Panc1 (cell line): ENCODE measurements around the gene CREBBP. TPM values are rescaled to one million over a fixed set of nuclear protein-coding genes. Genes with fewer than 3 reads are reported as not detected.

ENCODE experiments used
- ATAC-seq: fragments of 200-7000 bp; cut with Tn5 transposase; 2 replicates; pipeline ENCODE4 v1.9.1; 2020; ENCODE audit warnings: mild to moderate bottlenecking, moderate library complexity
- BruUV-seq: library from RNA; stranded (reverse); fragments of 400-500 nt; replicated peaks from 2 replicates; lab custom pipeline; 2021; lab: Mats Ljungman, UMichigan
- CTCF ChIA-PET: fragments of 300-600 bp; sonication (Branson Sonifier 250); formaldehyde crosslinking; loops from one replicate; lab custom pipeline; 2022; ENCODE audit warnings: antibody characterized with exemption; lab: Charles Lee
- POLR2A ChIA-PET: fragments of 300-600 bp; sonication (Branson Sonifier 250); formaldehyde crosslinking; loops from one replicate; lab custom pipeline; 2022; ENCODE audit warnings: antibody characterized with exemption; lab: Charles Lee
- DNase-seq: peaks from one replicate; pipeline ENCODE4 v3.0.0-alpha.2; 2010; ENCODE audit warnings: low read depth, low spot score
- H3K27ac ChIP-seq: 2 replicates; pipeline ENCODE4 v1.5.1; 2011; ENCODE audit warnings: mild to moderate bottlenecking, low read length, inconsistent platforms
- H3K27me3 ChIP-seq: fragments of 200-500 bp; sonication (Bioruptor generic); 2 replicates; pipeline ENCODE4 v1.6.0; 2014; ENCODE audit warnings: low read length, inconsistent platforms; ENCODE audit not compliant: control insufficient read depth, insufficient read depth
- H3K36me3 ChIP-seq: fragments of 200-500 bp; sonication (Bioruptor generic); 2 replicates; pipeline ENCODE4 v1.5.1; 2014; ENCODE audit warnings: inconsistent platforms, mild to moderate bottlenecking, low read length, moderate library complexity; ENCODE audit not compliant: control insufficient read depth, insufficient read depth
- H3K4me1 ChIP-seq: 2 replicates; pipeline ENCODE4 v1.5.1; 2011; ENCODE audit warnings: inconsistent platforms, mild to moderate bottlenecking, low read length, moderate library complexity; ENCODE audit not compliant: control insufficient read depth, insufficient read depth
- H3K4me3 ChIP-seq, 2 experiments: 2 replicates each; pipeline ENCODE4 v1.5.1; 2011 to 2012; ENCODE audit warnings: low read depth in 2 of 2, low read length in 2 of 2, mild to moderate bottlenecking in 2 of 2, inconsistent platforms in 1 of 2, moderate library complexity in 1 of 2
- H3K9me3 ChIP-seq: fragments of 200-500 bp; sonication (Bioruptor generic); 2 replicates; pipeline ENCODE4 v1.5.1; 2014; ENCODE audit warnings: low read depth, mild to moderate bottlenecking, inconsistent platforms, low read length, moderate library complexity; ENCODE audit not compliant: control insufficient read depth, insufficient read depth
- POLR2AphosphoS5 ChIP-seq: IDR thresholded peaks from 2 replicates; pipeline ENCODE4 v1.6.1; 2012; ENCODE audit warnings: mild to moderate bottlenecking, low read depth, low read length, moderate library complexity
- SIN3A ChIP-seq: IDR thresholded peaks from 2 replicates; pipeline ENCODE4 v1.6.1; 2012; ENCODE audit warnings: low read depth, mild to moderate bottlenecking, low read length, moderate library complexity, borderline replicate concordance; ENCODE audit not compliant: insufficient read depth
- TCF7L2 ChIP-seq: IDR thresholded peaks from 2 replicates; pipeline ENCODE4 v1.6.1; 2011; ENCODE audit warnings: mild to moderate bottlenecking, low read depth, low read length, inconsistent platforms
- in situ Hi-C: cut with HindIII; loops from 2 replicates; pipeline ENCODE4 v1.10.0; 2016; ENCODE audit warnings: low sequenced_read_pairs, low pct_unique_long_range_greater_than_20kb
- intact Hi-C: fragments of 100-400 bp; cut with micrococcal nuclease; formaldehyde crosslinking; loops from one replicate; pipeline ENCODE4 v1.10.0; 2022; ENCODE audit not compliant: unreplicated experiment
- total RNA-seq: library from RNA; stranded (reverse); gene quantifications from one replicate; pipeline ENCODE4 v1.2.1, GENCODE V29; 2021; ENCODE audit not compliant: unreplicated experiment
- TF ChIP-seq, protein P1 (sequence below), 2 experiments: IDR thresholded peaks; 2 replicates each; pipeline ENCODE4 v1.6.1; 2011 to 2012; ENCODE audit warnings: low read depth in 2 of 2, control low read depth in 1 of 2, low read length in 1 of 2, mild to moderate bottlenecking in 1 of 2, moderate library complexity in 1 of 2; ENCODE audit not compliant: insufficient read depth in 1 of 2
- TF ChIP-seq, protein P2 (sequence below): fragments of 450-650 bp; IDR thresholded peaks from 2 replicates; pipeline ENCODE4 v1.5.1; 2017; ENCODE audit warnings: mild to moderate bottlenecking

The CREBBP gene
- total RNA-seq, 1 experiment from 2014 or later = 60.2 TPM

DNA sequence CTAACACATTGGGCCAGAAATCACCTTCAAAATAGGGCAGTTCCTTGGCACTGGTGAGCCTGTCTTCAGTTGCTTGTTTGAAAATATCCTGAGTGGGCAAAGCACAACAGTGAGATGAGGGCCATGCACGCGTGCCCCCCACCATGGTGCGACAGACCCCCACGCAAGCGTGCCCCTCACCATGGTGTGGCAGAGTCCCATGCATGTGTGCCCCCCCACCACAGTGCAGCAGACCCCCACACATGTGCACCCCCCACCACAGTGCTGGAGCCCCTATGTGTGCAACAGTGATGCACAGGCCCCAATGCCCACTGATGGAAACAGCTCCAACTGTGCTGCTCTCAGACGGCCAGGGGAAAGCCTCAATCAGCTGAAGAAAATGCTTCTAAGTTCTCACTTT, 144.4 kb downstream of the CREBBP start:
- H3K4me3 ChIP-seq = no peak overlapping the region
- intact Hi-C loops = no loop called here
- H3K4me1 ChIP-seq = no peaks in the 10 kb centered on the region
- no peaks in the 10 kb centered on the region for H3K9me3 ChIP-seq
- H3K36me3 ChIP-seq = peaks cover 5% of the 10 kb centered on the region
- TF ChIP-seq SIN3A (no peak), TCF7L2 (no peak), POLR2AphosphoS5 (no peak)
- TF ChIP-seq, protein P1, sequence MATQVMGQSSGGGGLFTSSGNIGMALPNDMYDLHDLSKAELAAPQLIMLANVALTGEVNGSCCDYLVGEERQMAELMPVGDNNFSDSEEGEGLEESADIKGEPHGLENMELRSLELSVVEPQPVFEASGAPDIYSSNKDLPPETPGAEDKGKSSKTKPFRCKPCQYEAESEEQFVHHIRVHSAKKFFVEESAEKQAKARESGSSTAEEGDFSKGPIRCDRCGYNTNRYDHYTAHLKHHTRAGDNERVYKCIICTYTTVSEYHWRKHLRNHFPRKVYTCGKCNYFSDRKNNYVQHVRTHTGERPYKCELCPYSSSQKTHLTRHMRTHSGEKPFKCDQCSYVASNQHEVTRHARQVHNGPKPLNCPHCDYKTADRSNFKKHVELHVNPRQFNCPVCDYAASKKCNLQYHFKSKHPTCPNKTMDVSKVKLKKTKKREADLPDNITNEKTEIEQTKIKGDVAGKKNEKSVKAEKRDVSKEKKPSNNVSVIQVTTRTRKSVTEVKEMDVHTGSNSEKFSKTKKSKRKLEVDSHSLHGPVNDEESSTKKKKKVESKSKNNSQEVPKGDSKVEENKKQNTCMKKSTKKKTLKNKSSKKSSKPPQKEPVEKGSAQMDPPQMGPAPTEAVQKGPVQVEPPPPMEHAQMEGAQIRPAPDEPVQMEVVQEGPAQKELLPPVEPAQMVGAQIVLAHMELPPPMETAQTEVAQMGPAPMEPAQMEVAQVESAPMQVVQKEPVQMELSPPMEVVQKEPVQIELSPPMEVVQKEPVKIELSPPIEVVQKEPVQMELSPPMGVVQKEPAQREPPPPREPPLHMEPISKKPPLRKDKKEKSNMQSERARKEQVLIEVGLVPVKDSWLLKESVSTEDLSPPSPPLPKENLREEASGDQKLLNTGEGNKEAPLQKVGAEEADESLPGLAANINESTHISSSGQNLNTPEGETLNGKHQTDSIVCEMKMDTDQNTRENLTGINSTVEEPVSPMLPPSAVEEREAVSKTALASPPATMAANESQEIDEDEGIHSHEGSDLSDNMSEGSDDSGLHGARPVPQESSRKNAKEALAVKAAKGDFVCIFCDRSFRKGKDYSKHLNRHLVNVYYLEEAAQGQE (IDR thresholded peaks at IDR 0.05; ENCODE audit: insufficient read depth in 1 of 2, low read depth in 2 of 2, low read length in 1 of 2) = no peak
- TF ChIP-seq, protein P2, sequence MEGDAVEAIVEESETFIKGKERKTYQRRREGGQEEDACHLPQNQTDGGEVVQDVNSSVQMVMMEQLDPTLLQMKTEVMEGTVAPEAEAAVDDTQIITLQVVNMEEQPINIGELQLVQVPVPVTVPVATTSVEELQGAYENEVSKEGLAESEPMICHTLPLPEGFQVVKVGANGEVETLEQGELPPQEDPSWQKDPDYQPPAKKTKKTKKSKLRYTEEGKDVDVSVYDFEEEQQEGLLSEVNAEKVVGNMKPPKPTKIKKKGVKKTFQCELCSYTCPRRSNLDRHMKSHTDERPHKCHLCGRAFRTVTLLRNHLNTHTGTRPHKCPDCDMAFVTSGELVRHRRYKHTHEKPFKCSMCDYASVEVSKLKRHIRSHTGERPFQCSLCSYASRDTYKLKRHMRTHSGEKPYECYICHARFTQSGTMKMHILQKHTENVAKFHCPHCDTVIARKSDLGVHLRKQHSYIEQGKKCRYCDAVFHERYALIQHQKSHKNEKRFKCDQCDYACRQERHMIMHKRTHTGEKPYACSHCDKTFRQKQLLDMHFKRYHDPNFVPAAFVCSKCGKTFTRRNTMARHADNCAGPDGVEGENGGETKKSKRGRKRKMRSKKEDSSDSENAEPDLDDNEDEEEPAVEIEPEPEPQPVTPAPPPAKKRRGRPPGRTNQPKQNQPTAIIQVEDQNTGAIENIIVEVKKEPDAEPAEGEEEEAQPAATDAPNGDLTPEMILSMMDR = no peak
- CTCF ChIA-PET = no interaction called here
- POLR2A ChIA-PET = no interaction called here
- BruUV-seq = no TSS peak
- H3K27ac ChIP-seq = no peak overlapping the region
- in situ Hi-C loops = no loop called here
- H3K27me3 ChIP-seq = no peaks in the 10 kb centered on the region
- ATAC-seq (no peak), DNase-seq (no peak)

DNA sequence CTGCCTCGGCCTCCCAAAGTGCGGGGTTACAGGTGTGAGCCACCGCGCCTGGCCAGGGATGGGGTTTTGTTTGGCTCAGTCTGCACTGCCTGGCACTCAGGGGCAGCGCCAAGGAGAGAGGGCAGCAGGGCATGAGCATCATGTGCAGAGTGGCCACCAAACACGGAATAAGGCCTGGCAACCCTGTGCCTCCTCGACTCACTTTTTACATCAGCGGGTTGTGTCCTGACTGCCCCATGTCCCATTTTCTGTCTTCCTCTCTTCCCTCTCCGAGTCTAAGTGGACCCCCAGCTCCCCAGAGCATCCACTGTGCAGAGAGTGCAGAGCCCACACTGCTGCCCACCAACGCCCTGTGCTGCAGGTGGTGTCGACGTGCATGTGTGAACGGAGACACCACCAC, 145.0 kb downstream of the CREBBP start:
- no peak overlapping the region for H3K27ac ChIP-seq
- TF ChIP-seq POLR2AphosphoS5 (no peak), SIN3A (no peak)
- no peaks in the 10 kb centered on the region for H3K9me3 ChIP-seq
- H3K27me3 ChIP-seq = no peaks in the 10 kb centered on the region
- H3K4me3 ChIP-seq = no peak overlapping the region
- no peaks in the 10 kb centered on the region for H3K4me1 ChIP-seq
- CTCF ChIA-PET = no interaction called here
- peaks cover 5% of the 10 kb centered on the region for H3K36me3 ChIP-seq
- POLR2A ChIA-PET = no interaction called here
- BruUV-seq = no TSS peak
- ATAC-seq (no peak), DNase-seq (no peak)
- intact Hi-C loops (no loop called here), in situ Hi-C loops (no loop called here)

DNA sequence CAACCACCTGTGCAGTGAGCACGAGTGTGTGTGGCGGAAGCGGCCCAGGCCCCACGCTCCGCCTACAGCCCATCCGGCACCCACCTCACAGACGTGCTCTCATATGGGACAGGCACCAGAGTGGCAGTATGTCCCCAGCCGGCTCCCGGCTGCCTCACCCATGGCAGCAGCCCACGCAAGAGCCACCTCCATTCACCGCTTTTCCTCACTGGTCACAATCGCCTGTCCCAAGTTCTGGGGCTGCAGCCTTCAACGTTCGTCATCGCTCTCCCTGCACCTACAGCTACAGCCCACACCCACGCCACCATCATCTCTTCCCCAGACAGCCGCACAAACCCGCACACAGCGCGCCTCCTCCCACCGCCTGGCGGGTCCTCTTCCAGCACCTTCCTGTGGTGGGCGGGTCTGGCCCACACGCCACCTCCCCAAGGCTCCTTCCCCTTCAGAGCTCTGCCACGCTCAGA, 145.7 kb downstream of the CREBBP start:
- in situ Hi-C loops = no loop called here
- ATAC-seq = no peak

More for the DNA sequence above, 145.7 kb downstream of the CREBBP start:
- H3K4me1 ChIP-seq = no peaks in the 10 kb centered on the region
- no peaks in the 10 kb centered on the region for H3K9me3 ChIP-seq
- POLR2A ChIA-PET = no interaction called here
- no peak for DNase-seq
- peaks cover 5% of the 10 kb centered on the region for H3K36me3 ChIP-seq
- no peak for TF ChIP-seq SIN3A
- H3K4me3 ChIP-seq = no peak overlapping the region
- CTCF ChIA-PET = no interaction called here
- intact Hi-C loops = no loop called here
- H3K27me3 ChIP-seq = no peaks in the 10 kb centered on the region
- no TSS peak for BruUV-seq
- no peak overlapping the region for H3K27ac ChIP-seq
